Choroid plexus epithelial cell (primary cell): ENCODE results near the gene TRIM40.
"Not testable (repeated sequence)": the region's sequence is repeated elsewhere in the genome, so short reads cannot be mapped to it uniquely, and the experiment has no call there.

Source experiments
- DNase-seq: peaks from one replicate; pipeline ENCODE4 v3.0.0-alpha.2; 2010; ENCODE audit warnings: low read depth
- H3K4me3 ChIP-seq: 2 replicates; pipeline ENCODE4 v1.5.1; 2011; ENCODE audit warnings: low read depth, mild to moderate bottlenecking, control low read depth, low read length, moderate library complexity
- CTCF ChIP-seq: conservative IDR thresholded peaks from 2 replicates; pipeline ENCODE4 v1.5.1; 2011; ENCODE audit warnings: low read depth, mild to moderate bottlenecking, control low read depth, inconsistent platforms, low read length, moderate library complexity

The TRIM40 gene

GRCh38 chr6:30160785-30161531 is 25.0 kb downstream of the TRIM40 start, which contains the start of gene TRIM10:
TSS of gene TRIM10 (minus strand) at chr6:30161211. CDS start at chr6:30160858, 353 bp downstream.
- no peak for DNase-seq
- no peak for TF ChIP-seq CTCF
- H3K4me3 ChIP-seq: no peak within 1 kb of the TSS

- DNase-seq: no peak
- H3K4me3 ChIP-seq: no peak overlapping the region
- no peak for TF ChIP-seq CTCF
These were observed 26.5 kb downstream of the TRIM40 start for GRCh38 chr6:30162265-30163089.

- H3K4me3 ChIP-seq: no peak within 1 kb of the TSS
- TF ChIP-seq CTCF: no peak
- DNase-seq: no peak
These were observed 27.4 kb downstream of the TRIM40 start, which contains the start of gene TRIM15 for GRCh38 chr6:30163090-30163917. TSS of gene TRIM15 (plus strand) at chr6:30163546. CDS start at chr6:30163685, 139 bp downstream.

GRCh38 chr6:30163918-30164654 is 28.1 kb downstream of the TRIM40 start:
- TF ChIP-seq CTCF: no peak
- DNase-seq: no peak
- no peak overlapping the region for H3K4me3 ChIP-seq

GRCh38 chr6:30164714-30165113 is 28.8 kb downstream of the TRIM40 start:
- TF ChIP-seq CTCF: no peak
- DNase-seq: no peak
- no peak overlapping the region for H3K4me3 ChIP-seq

- not testable (repeated sequence) for DNase-seq
These were observed 29.3 kb downstream of the TRIM40 start for GRCh38 chr6:30165238-30165637.

More at GRCh38 chr6:30165238-30165637, 29.3 kb downstream of the TRIM40 start:
- H3K4me3 ChIP-seq: not testable (repeated sequence)
